Stomach (tissue), 9 donors: ENCODE results near the gene WNT3A. TPM values are rescaled to one million over a fixed set of nuclear protein-coding genes. Genes with fewer than 3 reads are reported as not detected.

Source experiments
- DNase-seq, 2 donors: peaks; one replicate each; pipeline versions ENCODE4 v3.0.0 to v3.0.0-alpha.2; 2013 to 2019
- H3K27ac ChIP-seq, 5 donors: fragments of 200-600 bp in 4 of 5; sonication (generic) in 4 of 5; one replicate each; pipeline ENCODE4 v1.5.1; 2013 to 2019; ENCODE audit warnings: mild to moderate bottlenecking in 1 of 5, moderate library complexity in 1 of 5
- H3K27me3 ChIP-seq, 3 donors: fragments of 200-600 bp; sonication (generic); one replicate each; pipeline ENCODE4 v1.5.1; 2017 to 2019; ENCODE audit warnings: mixed run types in 1 of 3
- H3K36me3 ChIP-seq, 4 donors: fragments of 200-600 bp; sonication (generic); 1 replicate in 3 of 4; 2 replicates in 1 of 4; pipeline ENCODE4 v1.5.1; 2016 to 2019
- H3K4me1 ChIP-seq, 4 donors: fragments of 200-600 bp; sonication (generic); one replicate each; pipeline ENCODE4 v1.5.1; 2016 to 2019
- H3K4me3 ChIP-seq, 4 donors: fragments of 200-600 bp; sonication (generic) in 3 of 4; one replicate each; pipeline ENCODE4 v1.5.1; 2016 to 2019; ENCODE audit warnings: mild to moderate bottlenecking in 1 of 4
- H3K9me3 ChIP-seq, 4 donors: fragments of 200-600 bp; sonication (generic); one replicate each; pipeline ENCODE4 v1.5.1; 2016 to 2019
- EP300 ChIP-seq: sonication (generic); formaldehyde crosslinking; IDR thresholded peaks from one replicate; pipeline ENCODE4 v1.6.1; 2017; ENCODE audit warnings: antibody characterized with exemption
- POLR2A ChIP-seq, 4 donors: fragments of 450-650 bp; IDR thresholded peaks; one replicate each; pipeline ENCODE4 v1.6.1; 2016; ENCODE audit warnings: antibody characterized with exemption in 4 of 4, control low read depth in 2 of 4, mild to moderate bottlenecking in 1 of 4, moderate library complexity in 1 of 4
- POLR2AphosphoS5 ChIP-seq, 3 donors: sonication (generic); formaldehyde crosslinking; IDR thresholded peaks; one replicate each; pipeline ENCODE4 v1.6.1; 2016; ENCODE audit warnings: antibody characterized with exemption in 3 of 3
- WGBS, 5 donors: extraction: QIAGEN DNeasy Blood & Tissue Kit in 3 of 5; methylation state at CpG; one replicate each; pipeline versions ENCODE4 v1.1.5 to v1.1.7; 2013 to 2018; 5-methylcytosine and 5-hydroxymethylcytosine counted together
- intact Hi-C: fragments of 100-400 bp; cut with DNase I; formaldehyde crosslinking; loops from one replicate; pipeline ENCODE4 v1.15.1; 2023; ENCODE audit warnings: low total_unique reads
- polyA plus RNA-seq, 3 donors: library from polyadenylated mRNA; stranded (reverse); fragments of 200-250 nt; gene quantifications; one replicate each; pipeline ENCODE4 v1.2.3, GENCODE V29; 2013
- total RNA-seq, 5 donors: library from RNA; depleted of rRNA; stranded (reverse); fragments of >200 nt; gene quantifications; one replicate each; pipeline versions ENCODE4 v1.1.0 to v1.2.3, GENCODE V29; 2014 to 2016
- TF ChIP-seq, protein P1 (sequence below), 7 experiments: fragments of 450-650 bp in 4 of 7; fragments of 200-600 bp in 3 of 7; sonication (generic) in 3 of 7; IDR thresholded peaks; one replicate each; pipeline ENCODE4 v1.5.1; 2016 to 2019; ENCODE audit warnings: antibody characterized with exemption in 7 of 7, control low read depth in 2 of 7, mild to moderate bottlenecking in 1 of 7
- donor health status: healthy with polysubstance abuse.
- donor health status: Bipolar disorder and iron deficiency.
- donor health status: healthy.

The WNT3A gene
- total and polyA plus RNA-seq, 8 donors: 0.31 to 0.90 TPM; not detected in 6

DNA sequence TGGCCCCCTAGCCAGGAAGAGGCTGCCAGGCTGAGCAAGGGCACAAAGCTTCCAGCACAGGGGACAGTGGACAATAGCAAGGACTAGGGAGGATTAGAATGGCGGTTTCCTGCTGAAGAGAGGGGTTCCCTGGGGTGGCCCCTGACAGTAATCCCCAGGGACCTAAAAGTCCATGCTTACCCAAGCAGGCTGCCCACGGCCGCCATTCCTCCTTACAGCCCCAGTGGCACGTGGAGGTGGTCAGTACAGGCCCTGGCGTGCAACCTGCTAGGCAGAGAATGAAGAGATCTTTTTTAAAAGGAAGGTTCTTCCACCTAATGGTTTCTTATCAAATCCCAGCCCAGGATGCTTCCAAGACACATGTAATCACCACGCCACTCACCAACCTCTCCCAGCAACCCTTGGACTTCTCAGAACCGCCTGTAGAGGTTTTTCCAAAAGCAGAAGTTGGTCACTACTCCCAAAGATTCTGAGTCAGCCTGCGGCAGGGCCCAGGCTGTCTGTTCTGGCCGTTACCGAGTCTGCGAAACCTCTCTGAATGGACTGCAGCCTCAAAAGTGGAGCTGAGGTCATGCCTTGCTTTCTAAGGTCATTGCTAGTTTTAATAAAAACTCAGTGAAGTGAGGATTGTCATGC, 101.4 kb downstream of the WNT3A start:
- no peaks in the 10 kb centered on the region for H3K27me3 ChIP-seq
- H3K4me1 ChIP-seq: peaks cover 26 to 49% (median 38%) of the 10 kb centered on the region in 4 donors
- DNase-seq: no peak
- TF ChIP-seq EP300: no peak
- TF ChIP-seq POLR2AphosphoS5 (IDR thresholded peaks at IDR 0.05): no peak
- TF ChIP-seq, protein P1, sequence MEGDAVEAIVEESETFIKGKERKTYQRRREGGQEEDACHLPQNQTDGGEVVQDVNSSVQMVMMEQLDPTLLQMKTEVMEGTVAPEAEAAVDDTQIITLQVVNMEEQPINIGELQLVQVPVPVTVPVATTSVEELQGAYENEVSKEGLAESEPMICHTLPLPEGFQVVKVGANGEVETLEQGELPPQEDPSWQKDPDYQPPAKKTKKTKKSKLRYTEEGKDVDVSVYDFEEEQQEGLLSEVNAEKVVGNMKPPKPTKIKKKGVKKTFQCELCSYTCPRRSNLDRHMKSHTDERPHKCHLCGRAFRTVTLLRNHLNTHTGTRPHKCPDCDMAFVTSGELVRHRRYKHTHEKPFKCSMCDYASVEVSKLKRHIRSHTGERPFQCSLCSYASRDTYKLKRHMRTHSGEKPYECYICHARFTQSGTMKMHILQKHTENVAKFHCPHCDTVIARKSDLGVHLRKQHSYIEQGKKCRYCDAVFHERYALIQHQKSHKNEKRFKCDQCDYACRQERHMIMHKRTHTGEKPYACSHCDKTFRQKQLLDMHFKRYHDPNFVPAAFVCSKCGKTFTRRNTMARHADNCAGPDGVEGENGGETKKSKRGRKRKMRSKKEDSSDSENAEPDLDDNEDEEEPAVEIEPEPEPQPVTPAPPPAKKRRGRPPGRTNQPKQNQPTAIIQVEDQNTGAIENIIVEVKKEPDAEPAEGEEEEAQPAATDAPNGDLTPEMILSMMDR (IDR thresholded peaks at IDR 0.05): no peak
- TF ChIP-seq POLR2A (IDR thresholded peaks at IDR 0.05): no peak
- WGBS, 5 donors: 66 to 74% (median 71%) methylated on average over 11 of the region's 11 CpGs
- intact Hi-C loops: no loop called here
- H3K36me3 ChIP-seq: peaks cover 14 to 29% (median 26%) of the 10 kb centered on the region in 4 donors
- peak overlapping the region; percentile 63 to 89 (median 84) for H3K4me3 ChIP-seq
- no peaks in the 10 kb centered on the region for H3K9me3 ChIP-seq
- peak overlapping the region in 4 of 5 donors; percentile 89 to 95 (median 94) for H3K27ac ChIP-seq

DNA sequence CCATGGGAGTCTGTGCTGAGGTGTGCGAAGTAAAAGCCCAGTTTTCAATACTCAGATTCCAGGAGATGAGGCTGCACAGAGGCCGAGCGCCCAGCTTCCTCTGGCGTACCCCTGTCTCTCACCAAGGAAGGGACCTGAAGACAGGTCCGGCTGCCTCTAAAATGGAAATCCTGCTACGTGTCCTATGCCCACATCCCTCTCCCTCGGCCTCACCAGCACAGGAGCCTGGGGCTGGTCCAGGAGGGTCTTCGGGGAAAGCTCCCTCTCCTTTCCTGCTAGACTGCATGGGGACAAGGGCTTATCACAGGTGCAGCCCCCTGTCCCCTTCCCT, 101.9 kb downstream of the WNT3A start:
- Histone ChIP-seq H3K27me3 (no peaks in the 10 kb centered on the region), H3K4me1 (peaks cover 22 to 45% (median 34%) of the 10 kb centered on the region in 4 donors), H3K27ac (peak overlapping the region; percentile 89 to 95 (median 92)), H3K36me3 (peaks cover 14 to 29% (median 26%) of the 10 kb centered on the region in 4 donors), H3K9me3 (no peaks in the 10 kb centered on the region), H3K4me3 (peak overlapping the region; percentile 63 to 89 (median 84))
- no peak for TF ChIP-seq EP300
- TF ChIP-seq POLR2AphosphoS5 (IDR thresholded peaks at IDR 0.05): no peak
- TF ChIP-seq POLR2A (IDR thresholded peaks at IDR 0.05): no peak
- TF ChIP-seq, protein P1 (IDR thresholded peaks at IDR 0.05): no peak
- DNase-seq: no peak
- intact Hi-C loops: no loop called here
- WGBS, 5 donors: 0 to 4% (median 3%) methylated on average over 4 to 8 of the region's 8 CpGs

DNA sequence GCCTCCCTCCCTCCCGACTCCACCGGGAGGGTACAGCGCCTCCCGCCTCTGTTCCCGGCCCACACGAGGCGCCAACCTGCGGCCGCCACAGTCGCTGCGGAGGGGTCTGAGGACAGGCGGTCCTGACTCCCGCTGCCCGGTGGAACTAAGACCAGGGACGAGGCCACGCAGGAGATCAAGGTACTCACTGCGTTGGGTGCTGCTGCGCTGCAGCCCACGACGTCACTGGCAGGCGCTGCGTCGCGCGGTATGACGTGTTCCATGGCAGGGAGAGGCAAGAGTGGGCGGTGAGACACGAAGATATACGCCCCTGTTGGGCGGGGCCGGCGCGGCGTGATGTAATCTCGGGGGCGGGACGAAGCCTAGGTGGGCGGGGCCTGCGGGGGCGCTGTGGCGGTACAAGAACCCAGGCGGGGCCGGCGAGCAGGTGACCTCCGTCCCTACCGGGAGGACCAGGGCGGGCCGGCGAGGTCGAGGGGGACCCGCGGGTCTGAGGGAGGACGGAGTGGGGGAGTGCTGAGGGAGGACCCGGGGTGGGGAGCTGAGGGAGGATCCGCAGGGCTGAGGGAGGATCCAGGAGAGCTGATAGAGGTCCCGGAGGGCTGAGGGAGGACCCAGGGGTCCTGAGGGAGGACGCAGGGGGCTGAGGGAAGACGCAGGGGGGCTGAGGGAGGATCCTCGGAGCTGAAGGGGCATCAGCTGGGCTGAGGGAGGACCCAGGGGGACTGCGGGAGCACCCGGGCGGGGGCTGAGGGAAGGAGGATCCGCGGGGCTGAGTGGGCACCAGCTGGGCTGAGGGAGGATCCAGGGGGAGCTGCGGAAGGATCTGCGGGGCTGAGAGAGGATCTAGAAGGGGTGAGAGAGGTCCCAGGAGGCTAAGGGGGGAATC, 102.5 kb downstream of the WNT3A start, which contains the start of gene MRPL55:
Gene MRPL55 (minus strand): TSS at position 227 of the 889 bp plus-strand sequence. CDS start 1,039 bp downstream, outside the sequence.
- Histone ChIP-seq H3K27me3 (no peaks in the 10 kb centered on the region), H3K9me3 (no peaks in the 10 kb centered on the region), H3K27ac (peak within 1 kb of the TSS; percentile 89 to 95 (median 92)), H3K4me3 (peak within 1 kb of the TSS; percentile 63 to 89 (median 84)), H3K36me3 (peaks cover 14 to 29% (median 26%) of the 10 kb centered on the region in 4 donors), H3K4me1 (peaks cover 20 to 39% (median 28%) of the 10 kb centered on the region in 4 donors)
- peak; percentile 99 for DNase-seq
- 0 to 1% (median 1%) methylated on average over 63 to 66 of the region's 66 CpGs for WGBS, 5 donors
- TF ChIP-seq EP300: no peak
- peak; percentile 99 to 100 (median 100) for TF ChIP-seq POLR2AphosphoS5 (IDR thresholded peaks at IDR 0.05)
- TF ChIP-seq POLR2A (IDR thresholded peaks at IDR 0.05): peak in 2 of 4 donors; percentile 68 to 83
- TF ChIP-seq, protein P1 (IDR thresholded peaks at IDR 0.05): peak in 1 of 7 experiments; percentile 31
- intact Hi-C loops: no loop called here

DNA sequence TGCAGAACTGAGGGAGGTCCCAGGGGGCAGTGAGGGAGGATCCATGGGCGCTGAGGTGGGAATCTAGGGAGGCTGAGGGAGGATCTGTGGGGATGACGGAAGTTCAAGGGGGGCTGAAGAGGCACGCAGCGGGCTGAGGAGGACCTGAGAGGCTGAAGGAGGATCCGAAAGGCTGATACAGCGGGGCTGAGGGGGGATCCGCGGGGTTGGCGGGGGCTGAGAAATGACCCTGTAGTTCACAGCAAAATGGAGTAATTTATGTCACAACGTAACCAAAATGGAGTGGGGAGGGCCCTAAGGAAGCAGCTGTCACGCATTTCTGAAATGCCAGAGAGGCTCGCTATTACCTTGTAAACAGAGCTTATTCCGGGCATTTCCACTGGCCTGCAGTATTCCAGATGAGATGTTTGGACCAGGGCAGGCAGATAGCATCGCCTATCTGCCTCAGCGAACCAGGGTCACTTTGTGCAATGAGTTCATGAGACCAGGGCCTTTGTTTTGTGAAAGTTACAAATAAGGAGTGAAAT, 103.2 kb downstream of the WNT3A start:
- no peak for TF ChIP-seq POLR2AphosphoS5 (IDR thresholded peaks at IDR 0.05)
- no peak for TF ChIP-seq POLR2A (IDR thresholded peaks at IDR 0.05)
- TF ChIP-seq, protein P1 (IDR thresholded peaks at IDR 0.05): no peak
- no peak for TF ChIP-seq EP300
- 28 to 30% (median 29%) methylated on average over 15 of the region's 15 CpGs for WGBS, 5 donors
- H3K27me3 ChIP-seq: no peaks in the 10 kb centered on the region
- peak overlapping the region; percentile 88 to 95 (median 92) for H3K27ac ChIP-seq
- intact Hi-C loops: no loop called here
- peaks cover 14 to 29% (median 26%) of the 10 kb centered on the region in 4 donors for H3K36me3 ChIP-seq
- no peak for DNase-seq
- no peaks in the 10 kb centered on the region for H3K9me3 ChIP-seq
- peak overlapping the region; percentile 63 to 89 (median 84) for H3K4me3 ChIP-seq
- H3K4me1 ChIP-seq: peaks cover 20 to 33% (median 28%) of the 10 kb centered on the region in 4 donors
